Neutrophil (primary cell): ENCODE data around the gene DFFB.

ENCODE experiments used
- H3K27ac ChIP-seq: fragments of 200-600 bp; sonication (generic); 2 replicates; pipeline ENCODE4 v1.5.1; 2016; ENCODE audit warnings: mild to moderate bottlenecking, moderate library complexity
- H3K27me3 ChIP-seq: fragments of 200-600 bp; sonication (generic); 2 replicates; pipeline ENCODE4 v1.6.0; 2016; ENCODE audit warnings: mild to moderate bottlenecking
- H3K36me3 ChIP-seq: fragments of 200-600 bp; sonication (generic); 2 replicates; pipeline ENCODE4 v1.5.1; 2017
- H3K4me1 ChIP-seq, 2 experiments: fragments of 200-600 bp in 1 of 2; sonication (generic) in 1 of 2; 1 replicate in 1 of 2; 2 replicates in 1 of 2; pipeline versions ENCODE4 v1.5.1 to v1.6.1; 2013 to 2016; ENCODE audit warnings: low read depth in 1 of 2, low read length in 1 of 2, mild to moderate bottlenecking in 1 of 2, moderate library complexity in 1 of 2; ENCODE audit not compliant: control insufficient read depth in 1 of 2, insufficient read depth in 1 of 2
- H3K4me3 ChIP-seq, 2 experiments: fragments of 200-600 bp in 1 of 2; sonication (generic) in 1 of 2; 1 replicate in 1 of 2; 2 replicates in 1 of 2; pipeline ENCODE4 v1.5.1; 2013 to 2016; ENCODE audit warnings: low read depth in 1 of 2, low read length in 1 of 2, mild to moderate bottlenecking in 1 of 2, moderate library complexity in 1 of 2
- H3K9me3 ChIP-seq: fragments of 200-600 bp; sonication (generic); 2 replicates; pipeline ENCODE4 v1.5.1; 2016
- TF ChIP-seq, protein P1 (sequence below): fragments of 200-600 bp; sonication (generic); IDR thresholded peaks from 2 replicates; pipeline ENCODE4 v1.5.1; 2016; ENCODE audit warnings: antibody characterized with exemption

The DFFB gene

DNA sequence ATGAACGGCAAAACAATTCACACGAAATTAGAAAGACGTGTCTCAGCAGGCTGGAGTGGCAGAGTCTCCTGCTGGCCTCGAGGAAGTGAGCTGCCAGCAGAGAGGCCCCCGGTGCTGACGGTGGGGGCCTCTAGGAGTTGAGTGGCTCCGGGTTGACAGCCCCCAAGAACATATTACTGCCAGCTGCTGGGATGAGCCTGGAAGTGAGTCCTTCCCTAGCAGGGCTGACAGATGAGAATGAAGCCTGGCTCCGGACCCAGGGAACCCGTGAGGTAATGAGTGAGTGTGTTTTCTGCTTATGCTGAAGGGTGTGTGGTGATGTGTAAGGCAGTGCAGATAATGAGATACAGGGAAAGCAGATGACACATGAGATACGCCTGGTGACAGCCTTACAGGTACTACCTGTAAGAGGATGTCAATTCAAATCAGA, 37.5 kb upstream of the DFFB start:
- Histone ChIP-seq H3K4me1 (no peaks in the 10 kb centered on the region), H3K36me3 (peaks cover 82% of the 10 kb centered on the region), H3K4me3 (no peak overlapping the region), H3K27ac (no peak overlapping the region), H3K9me3 (no peaks in the 10 kb centered on the region), H3K27me3 (no peaks in the 10 kb centered on the region)
- TF ChIP-seq, protein P1, sequence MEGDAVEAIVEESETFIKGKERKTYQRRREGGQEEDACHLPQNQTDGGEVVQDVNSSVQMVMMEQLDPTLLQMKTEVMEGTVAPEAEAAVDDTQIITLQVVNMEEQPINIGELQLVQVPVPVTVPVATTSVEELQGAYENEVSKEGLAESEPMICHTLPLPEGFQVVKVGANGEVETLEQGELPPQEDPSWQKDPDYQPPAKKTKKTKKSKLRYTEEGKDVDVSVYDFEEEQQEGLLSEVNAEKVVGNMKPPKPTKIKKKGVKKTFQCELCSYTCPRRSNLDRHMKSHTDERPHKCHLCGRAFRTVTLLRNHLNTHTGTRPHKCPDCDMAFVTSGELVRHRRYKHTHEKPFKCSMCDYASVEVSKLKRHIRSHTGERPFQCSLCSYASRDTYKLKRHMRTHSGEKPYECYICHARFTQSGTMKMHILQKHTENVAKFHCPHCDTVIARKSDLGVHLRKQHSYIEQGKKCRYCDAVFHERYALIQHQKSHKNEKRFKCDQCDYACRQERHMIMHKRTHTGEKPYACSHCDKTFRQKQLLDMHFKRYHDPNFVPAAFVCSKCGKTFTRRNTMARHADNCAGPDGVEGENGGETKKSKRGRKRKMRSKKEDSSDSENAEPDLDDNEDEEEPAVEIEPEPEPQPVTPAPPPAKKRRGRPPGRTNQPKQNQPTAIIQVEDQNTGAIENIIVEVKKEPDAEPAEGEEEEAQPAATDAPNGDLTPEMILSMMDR = no peak

DNA sequence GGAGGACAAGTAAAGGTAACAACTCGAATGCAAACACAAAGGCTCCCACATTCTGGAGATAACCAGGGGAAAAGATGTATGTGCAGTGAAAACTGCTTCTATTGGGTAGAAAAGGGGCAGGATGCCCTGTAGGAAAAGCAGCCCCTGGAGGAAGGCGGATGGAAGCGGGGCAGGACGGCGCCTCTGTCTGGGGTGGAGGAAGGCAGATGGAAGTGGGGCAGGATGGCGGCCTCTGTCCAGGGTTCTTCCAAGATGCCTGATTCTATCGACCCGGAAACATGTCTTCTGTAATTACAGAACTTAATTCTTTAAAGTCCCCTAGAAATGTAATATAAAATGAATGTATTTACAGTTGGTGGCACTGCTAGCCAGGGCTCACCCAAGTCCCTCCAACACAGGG, 37.0 kb upstream of the DFFB start:
- no peaks in the 10 kb centered on the region for H3K4me1 ChIP-seq
- H3K9me3 ChIP-seq = no peaks in the 10 kb centered on the region
- no peak overlapping the region for H3K4me3 ChIP-seq
- TF ChIP-seq, protein P1 = no peak
- H3K27me3 ChIP-seq = no peaks in the 10 kb centered on the region
- peaks cover 82% of the 10 kb centered on the region for H3K36me3 ChIP-seq
- no peak overlapping the region for H3K27ac ChIP-seq

DNA sequence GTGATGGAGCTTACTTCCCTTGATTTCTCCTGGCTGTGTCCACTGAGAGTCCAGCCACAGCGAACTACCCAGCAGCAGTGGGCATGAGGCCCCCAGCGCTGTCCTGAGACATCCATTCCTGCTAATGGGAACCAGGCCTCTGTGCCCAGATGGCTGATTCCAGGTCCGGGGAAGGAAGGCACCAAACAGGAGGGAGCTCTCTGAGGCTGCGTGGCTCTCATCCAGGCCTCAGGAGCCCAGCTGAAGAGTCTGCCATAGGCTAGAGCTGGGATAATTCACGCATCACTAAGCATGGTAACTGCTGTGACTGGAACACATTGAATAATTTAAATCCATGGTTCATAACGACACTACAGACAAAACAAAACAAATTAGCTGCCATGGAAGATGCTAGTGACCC, 36.3 kb upstream of the DFFB start:
- Histone ChIP-seq H3K27me3 (no peaks in the 10 kb centered on the region), H3K9me3 (no peaks in the 10 kb centered on the region), H3K4me3 (no peak overlapping the region), H3K27ac (no peak overlapping the region), H3K4me1 (no peaks in the 10 kb centered on the region), H3K36me3 (peaks cover 82% of the 10 kb centered on the region)
- TF ChIP-seq, protein P1 = no peak

DNA sequence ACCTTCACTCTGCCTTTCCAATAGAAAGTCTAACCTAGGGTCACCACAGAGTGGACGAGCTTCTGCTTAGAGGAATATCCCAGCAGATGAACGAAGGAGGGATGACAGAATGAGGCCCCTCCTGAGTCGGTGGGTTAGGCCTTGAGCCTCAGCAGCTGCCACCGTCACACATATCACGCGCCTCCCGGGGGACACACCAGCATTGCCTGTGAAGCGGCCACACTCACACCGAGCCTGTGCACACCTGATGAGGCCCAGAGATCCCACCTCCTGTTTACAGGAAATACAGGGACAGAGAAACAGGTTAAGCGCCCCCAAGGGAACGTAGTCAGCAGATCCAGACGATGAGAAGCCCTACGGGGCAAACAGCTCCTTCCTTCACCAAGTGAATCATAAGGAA, 35.8 kb upstream of the DFFB start:
- TF ChIP-seq, protein P1 = no peak
- H3K9me3 ChIP-seq = no peaks in the 10 kb centered on the region
- no peaks in the 10 kb centered on the region for H3K4me1 ChIP-seq
- no peak overlapping the region for H3K4me3 ChIP-seq
- no peaks in the 10 kb centered on the region for H3K27me3 ChIP-seq
- H3K27ac ChIP-seq = no peak overlapping the region
- peaks cover 82% of the 10 kb centered on the region for H3K36me3 ChIP-seq

DNA sequence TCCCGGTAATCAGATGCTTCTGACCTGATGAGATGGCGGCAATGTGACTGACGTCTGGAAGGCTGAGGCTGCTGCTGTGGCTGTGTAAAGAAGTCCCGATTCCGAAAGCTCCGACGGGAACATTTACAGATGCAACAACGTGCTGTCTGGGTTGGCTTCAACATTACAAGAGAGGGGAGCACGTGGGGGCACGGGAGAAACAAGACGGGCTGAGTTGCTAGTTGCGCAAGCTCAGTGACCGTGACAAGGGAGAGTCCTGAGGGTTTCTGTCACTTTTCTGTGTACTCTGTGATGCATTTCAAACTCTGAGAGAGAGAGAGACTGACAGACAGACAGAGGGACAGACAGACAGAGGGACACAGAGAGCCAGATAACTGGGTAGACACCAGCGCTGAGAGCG, 35.4 kb upstream of the DFFB start:
- TF ChIP-seq, protein P1 = no peak
- no peak overlapping the region for H3K4me3 ChIP-seq
- H3K36me3 ChIP-seq = peaks cover 85% of the 10 kb centered on the region
- no peaks in the 10 kb centered on the region for H3K4me1 ChIP-seq
- no peaks in the 10 kb centered on the region for H3K9me3 ChIP-seq
- H3K27ac ChIP-seq = no peak overlapping the region
- H3K27me3 ChIP-seq = no peaks in the 10 kb centered on the region

DNA sequence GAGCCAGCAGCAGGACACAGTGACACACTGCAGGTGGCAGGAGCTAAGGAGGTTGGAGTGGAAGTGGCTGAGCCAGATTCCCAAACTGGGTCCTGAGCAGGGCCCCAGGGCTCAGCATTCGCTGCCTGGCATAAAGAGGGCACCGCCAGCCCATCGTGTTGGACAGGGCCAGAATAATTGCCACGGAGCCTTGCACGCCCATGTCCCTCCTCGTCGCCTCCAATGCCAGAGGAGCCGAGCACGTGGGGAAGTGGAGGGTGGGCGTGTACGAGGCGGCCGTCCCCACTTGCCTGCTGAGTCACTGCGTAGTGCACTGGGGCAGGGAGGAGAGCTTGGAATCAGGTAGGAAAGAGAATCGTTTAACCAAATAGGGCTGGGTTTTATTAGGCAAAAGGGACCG, 34.9 kb upstream of the DFFB start:
- H3K4me1 ChIP-seq = no peaks in the 10 kb centered on the region
- TF ChIP-seq, protein P1 = no peak
- no peak overlapping the region for H3K27ac ChIP-seq
- H3K27me3 ChIP-seq = no peaks in the 10 kb centered on the region
- H3K4me3 ChIP-seq = no peak overlapping the region
- no peaks in the 10 kb centered on the region for H3K9me3 ChIP-seq
- H3K36me3 ChIP-seq = peaks cover 90% of the 10 kb centered on the region
